ENCODE measurements around the gene TRPC4AP.

The TRPC4AP gene

GRCh38 chr20:35062478-35062877, 30.1 kb downstream of the TRPC4AP start:
- no peak overlapping the region for H3K27ac ChIP-seq
- no peaks in the 10 kb centered on the region for H3K27me3 ChIP-seq (ENCODE audit: control insufficient read depth, insufficient read depth, low read length)
- no peak overlapping the region for H3K4me2 ChIP-seq (ENCODE audit: low read length)
- no peak overlapping the region for H2AFZ ChIP-seq
- no peaks in the 10 kb centered on the region for H3K36me3 ChIP-seq (ENCODE audit: control insufficient read depth, insufficient read depth, low read length)
- no peak overlapping the region for H3K9ac ChIP-seq
- no peak overlapping the region for H3K4me3 ChIP-seq (ENCODE audit: low read depth, low read length)
- H3K4me1 ChIP-seq = no peaks in the 10 kb centered on the region
- no peak for TF ChIP-seq CTCF (IDR thresholded peaks at IDR 0.05)
- H3K79me2 ChIP-seq = peaks cover 16% of the 10 kb centered on the region
- H3K9me3 ChIP-seq (ENCODE audit: control insufficient read depth, low read length) = no peaks in the 10 kb centered on the region

- no peaks in the 10 kb centered on the region for H3K36me3 ChIP-seq (ENCODE audit: control insufficient read depth, insufficient read depth, low read length)
- H3K9me3 ChIP-seq (ENCODE audit: control insufficient read depth, low read length) = no peaks in the 10 kb centered on the region
- no peak overlapping the region for H3K9ac ChIP-seq
- H3K4me1 ChIP-seq = no peaks in the 10 kb centered on the region
- peaks cover 16% of the 10 kb centered on the region for H3K79me2 ChIP-seq
- H3K4me2 ChIP-seq (ENCODE audit: low read length) = no peak overlapping the region
- H2AFZ ChIP-seq = no peak overlapping the region
- no peaks in the 10 kb centered on the region for H3K27me3 ChIP-seq (ENCODE audit: control insufficient read depth, insufficient read depth, low read length)
- H3K27ac ChIP-seq = no peak overlapping the region
- TF ChIP-seq CTCF (IDR thresholded peaks at IDR 0.05) = no peak
- no peak overlapping the region for H3K4me3 ChIP-seq (ENCODE audit: low read depth, low read length)
Measured at GRCh38 chr20:35060168-35060567, 32.4 kb downstream of the TRPC4AP start.

- H3K9me3 ChIP-seq (ENCODE audit: control insufficient read depth, low read length) = no peaks in the 10 kb centered on the region
- no peak overlapping the region for H3K27ac ChIP-seq
- no peak overlapping the region for H3K4me2 ChIP-seq (ENCODE audit: low read length)
- no peaks in the 10 kb centered on the region for H3K4me1 ChIP-seq
- peaks cover 16% of the 10 kb centered on the region for H3K79me2 ChIP-seq
- no peak overlapping the region for H3K9ac ChIP-seq
- H3K4me3 ChIP-seq (ENCODE audit: low read depth, low read length) = no peak overlapping the region
- H3K27me3 ChIP-seq (ENCODE audit: control insufficient read depth, insufficient read depth, low read length) = no peaks in the 10 kb centered on the region
- TF ChIP-seq CTCF (IDR thresholded peaks at IDR 0.05) = no peak
- H3K36me3 ChIP-seq (ENCODE audit: control insufficient read depth, insufficient read depth, low read length) = no peaks in the 10 kb centered on the region
- H2AFZ ChIP-seq = no peak overlapping the region
Measured at GRCh38 chr20:35059612-35060011, 33.0 kb downstream of the TRPC4AP start.

GRCh38 chr20:35059110-35059509, 33.5 kb downstream of the TRPC4AP start:
- H3K79me2 ChIP-seq = peaks cover 16% of the 10 kb centered on the region
- no peak overlapping the region for H3K4me2 ChIP-seq (ENCODE audit: low read length)
- no peak overlapping the region for H2AFZ ChIP-seq
- no peak overlapping the region for H3K27ac ChIP-seq
- no peaks in the 10 kb centered on the region for H3K4me1 ChIP-seq
- H3K27me3 ChIP-seq (ENCODE audit: control insufficient read depth, insufficient read depth, low read length) = no peaks in the 10 kb centered on the region
- H3K9ac ChIP-seq = no peak overlapping the region
- H3K4me3 ChIP-seq (ENCODE audit: low read depth, low read length) = no peak overlapping the region
- TF ChIP-seq CTCF (IDR thresholded peaks at IDR 0.05) = no peak
- H3K36me3 ChIP-seq (ENCODE audit: control insufficient read depth, insufficient read depth, low read length) = no peaks in the 10 kb centered on the region
- no peaks in the 10 kb centered on the region for H3K9me3 ChIP-seq (ENCODE audit: control insufficient read depth, low read length)

GRCh38 chr20:35055445-35056276, 36.9 kb downstream of the TRPC4AP start:
- H3K27ac ChIP-seq = no peak overlapping the region

More at GRCh38 chr20:35055445-35056276, 36.9 kb downstream of the TRPC4AP start:
- no peaks in the 10 kb centered on the region for H3K36me3 ChIP-seq (ENCODE audit: control insufficient read depth, insufficient read depth, low read length)
- TF ChIP-seq CTCF (IDR thresholded peaks at IDR 0.05) = no peak
- H3K27me3 ChIP-seq (ENCODE audit: control insufficient read depth, insufficient read depth, low read length) = no peaks in the 10 kb centered on the region
- no peak overlapping the region for H3K4me2 ChIP-seq (ENCODE audit: low read length)
- no peak overlapping the region for H3K4me3 ChIP-seq (ENCODE audit: low read depth, low read length)
- H3K9me3 ChIP-seq (ENCODE audit: control insufficient read depth, low read length) = no peaks in the 10 kb centered on the region
- H2AFZ ChIP-seq = no peak overlapping the region
- H3K9ac ChIP-seq = no peak overlapping the region
- no peaks in the 10 kb centered on the region for H3K4me1 ChIP-seq
- H3K79me2 ChIP-seq = peaks cover 16% of the 10 kb centered on the region
